Vagina (tissue), 2 donors: ENCODE measurements around the gene NUP210L. TPM values are rescaled to one million over a fixed set of nuclear protein-coding genes. Genes with fewer than 3 reads are reported as not detected.
"Not testable (repeated sequence)": the region's sequence is repeated elsewhere in the genome, so short reads cannot be mapped to it uniquely, and the experiment has no call there.

ENCODE experiments used
- DNase-seq, 2 donors: peaks; one replicate each; pipeline ENCODE4 v3.0.0-alpha.2; 2017; ENCODE audit errors: extremely low spot score in 2 of 2
- H3K27ac ChIP-seq: fragments of 200-600 bp; sonication (generic); one replicate; pipeline ENCODE4 v1.5.1; 2019
- H3K27me3 ChIP-seq: fragments of 200-600 bp; sonication (generic); one replicate; pipeline ENCODE4 v1.5.1; 2019
- H3K36me3 ChIP-seq, 2 donors: fragments of 200-600 bp; sonication (generic); one replicate each; pipeline ENCODE4 v1.5.1; 2017 to 2019
- H3K4me1 ChIP-seq: fragments of 200-600 bp; sonication (generic); one replicate; pipeline ENCODE4 v1.5.1; 2019
- H3K4me3 ChIP-seq, 2 donors: fragments of 200-600 bp; sonication (generic); 1 replicate in 1 of 2; 2 replicates in 1 of 2; pipeline ENCODE4 v1.5.1; 2016 to 2019
- H3K9me3 ChIP-seq: fragments of 200-600 bp; sonication (generic); one replicate; pipeline ENCODE4 v1.5.1; 2019
- POLR2A ChIP-seq, 2 donors: fragments of 450-650 bp; IDR thresholded peaks; one replicate each; pipeline ENCODE4 v1.6.1; 2017; ENCODE audit warnings: antibody characterized with exemption in 2 of 2, mild to moderate bottlenecking in 2 of 2, moderate library complexity in 2 of 2
- POLR2AphosphoS5 ChIP-seq, 2 donors: sonication (generic); formaldehyde crosslinking; IDR thresholded peaks; one replicate each; pipeline ENCODE4 v1.9.0; 2017; ENCODE audit warnings: antibody characterized with exemption in 2 of 2, mild to moderate bottlenecking in 2 of 2, low read depth in 1 of 2; ENCODE audit not compliant: insufficient read depth in 1 of 2
- intact Hi-C: fragments of 100-400 bp; cut with DNase I; formaldehyde crosslinking; loops from one replicate; pipeline ENCODE4 v1.15.1; 2023
- total RNA-seq: library from RNA; depleted of rRNA; stranded (reverse); fragments of >200 nt; gene quantifications from one replicate; pipeline ENCODE4 v1.2.3, GENCODE V29; 2016
- TF ChIP-seq, protein P1 (sequence below), 3 experiments: fragments of 450-650 bp in 2 of 3; fragments of 200-600 bp in 1 of 3; sonication (generic) in 1 of 3; IDR thresholded peaks; one replicate each; pipeline ENCODE4 v1.5.1; 2017 to 2019; ENCODE audit warnings: antibody characterized with exemption in 3 of 3, mild to moderate bottlenecking in 2 of 3, moderate library complexity in 2 of 3

NUP210L gene
- total RNA-seq, 1 donor from 2014 or later = not detected

DNA sequence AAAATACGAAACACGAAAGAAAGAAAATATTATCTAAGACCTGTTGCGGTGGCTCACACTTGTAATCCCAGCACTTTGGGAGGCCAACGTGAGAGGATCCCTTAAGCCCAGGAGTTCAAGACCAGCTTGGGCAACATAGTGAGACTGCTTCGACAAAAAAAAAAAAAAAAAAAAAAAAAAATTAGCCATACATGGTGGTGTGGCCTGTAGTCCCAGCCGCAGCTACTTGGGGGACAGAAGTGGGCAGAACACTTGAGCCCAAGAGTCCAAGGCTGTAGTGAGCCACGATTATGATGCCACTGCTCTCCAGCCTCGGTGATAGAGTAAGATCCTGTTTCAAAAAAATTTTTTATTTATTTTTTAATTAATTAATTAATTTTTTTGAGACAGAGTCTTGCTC lies 167.3 kb downstream of the NUP210L start:
- DNase-seq = no peak
- H3K4me1 ChIP-seq = peaks cover 40% of the 10 kb centered on the region
- H3K27ac ChIP-seq = no peak overlapping the region
- intact Hi-C loops = loop anchor here (5.0 kb wide), 2 partner anchors 40 to 190 kb away; partner anchors contain the start of gene DENND4B
- TF ChIP-seq, protein P1, sequence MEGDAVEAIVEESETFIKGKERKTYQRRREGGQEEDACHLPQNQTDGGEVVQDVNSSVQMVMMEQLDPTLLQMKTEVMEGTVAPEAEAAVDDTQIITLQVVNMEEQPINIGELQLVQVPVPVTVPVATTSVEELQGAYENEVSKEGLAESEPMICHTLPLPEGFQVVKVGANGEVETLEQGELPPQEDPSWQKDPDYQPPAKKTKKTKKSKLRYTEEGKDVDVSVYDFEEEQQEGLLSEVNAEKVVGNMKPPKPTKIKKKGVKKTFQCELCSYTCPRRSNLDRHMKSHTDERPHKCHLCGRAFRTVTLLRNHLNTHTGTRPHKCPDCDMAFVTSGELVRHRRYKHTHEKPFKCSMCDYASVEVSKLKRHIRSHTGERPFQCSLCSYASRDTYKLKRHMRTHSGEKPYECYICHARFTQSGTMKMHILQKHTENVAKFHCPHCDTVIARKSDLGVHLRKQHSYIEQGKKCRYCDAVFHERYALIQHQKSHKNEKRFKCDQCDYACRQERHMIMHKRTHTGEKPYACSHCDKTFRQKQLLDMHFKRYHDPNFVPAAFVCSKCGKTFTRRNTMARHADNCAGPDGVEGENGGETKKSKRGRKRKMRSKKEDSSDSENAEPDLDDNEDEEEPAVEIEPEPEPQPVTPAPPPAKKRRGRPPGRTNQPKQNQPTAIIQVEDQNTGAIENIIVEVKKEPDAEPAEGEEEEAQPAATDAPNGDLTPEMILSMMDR (IDR thresholded peaks at IDR 0.05) = no peak
- TF ChIP-seq POLR2A (IDR thresholded peaks at IDR 0.05) = no peak
- no peak for TF ChIP-seq POLR2AphosphoS5 (IDR thresholded peaks at IDR 0.05; ENCODE audit: insufficient read depth in 1 of 2, low read depth in 1 of 2)
- H3K9me3 ChIP-seq = no peaks in the 10 kb centered on the region
- no peaks in the 10 kb centered on the region for H3K27me3 ChIP-seq
- H3K4me3 ChIP-seq = no peak overlapping the region
- H3K36me3 ChIP-seq = peaks cover 0 to 16% of the 10 kb centered on the region in 2 donors

DNA sequence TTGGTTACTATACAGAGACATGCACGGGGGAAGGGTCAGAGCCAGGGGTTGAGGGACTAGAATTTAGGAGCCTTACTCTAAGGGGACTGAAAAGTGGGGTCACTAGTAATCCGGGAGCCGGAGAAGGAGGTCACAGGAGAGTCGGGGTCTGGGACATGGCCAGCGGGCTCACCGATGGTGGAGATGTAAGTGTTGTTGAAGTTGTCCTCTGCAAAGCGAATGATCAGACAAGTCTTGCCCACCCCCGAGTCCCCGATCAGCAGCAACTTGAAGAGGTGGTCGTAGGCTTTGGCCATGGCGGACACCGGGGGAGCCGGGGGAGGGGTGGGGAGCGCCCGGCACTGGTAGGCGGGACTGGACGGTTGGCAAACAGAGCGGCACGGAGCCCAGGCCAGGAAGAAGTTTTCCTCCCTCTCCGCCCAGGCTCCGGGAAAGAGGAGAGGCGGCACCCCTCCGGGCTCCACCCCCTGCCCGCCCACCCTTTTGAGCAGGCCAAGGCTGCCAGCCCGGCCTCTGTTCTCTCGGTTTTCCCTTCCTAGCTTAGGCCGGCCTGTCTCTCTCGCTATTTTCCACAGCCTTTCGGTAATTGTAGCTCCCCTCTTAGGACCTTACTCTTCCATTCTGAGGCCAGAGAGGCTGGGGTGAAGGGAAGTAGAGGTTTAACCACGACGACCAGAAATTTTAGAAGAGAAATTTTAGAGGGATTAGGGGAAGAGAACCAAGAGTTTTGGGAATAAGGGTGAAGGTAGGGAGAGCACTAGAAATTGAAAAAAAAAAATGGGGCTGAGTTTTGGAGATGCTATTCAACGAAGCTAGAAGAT lies 168.7 kb downstream of the NUP210L start, which contains the start of gene RAB13:
Gene RAB13, minus strand, starts transcription at position 399 of the 821 bp plus-strand sequence. Its CDS starts 103 bp downstream, at position 296.
- TF ChIP-seq POLR2A (IDR thresholded peaks at IDR 0.05) (peak in 1 of 2 donors; percentile 30), POLR2AphosphoS5 (IDR thresholded peaks at IDR 0.05; ENCODE audit: insufficient read depth in 1 of 2, low read depth in 1 of 2) (peak in 1 of 2 donors; percentile 84)
- TF ChIP-seq, protein P1 (IDR thresholded peaks at IDR 0.05) = no peak
- DNase-seq = peak in 1 of 2 donors; percentile 97
- no peaks in the 10 kb centered on the region for H3K27me3 ChIP-seq
- H3K9me3 ChIP-seq = no peaks in the 10 kb centered on the region
- H3K27ac ChIP-seq = peak within 1 kb of the TSS; percentile 95
- intact Hi-C loops = loop anchor here (5.0 kb wide), 2 partner anchors 39 to 189 kb away; partner anchors contain the start of gene DENND4B
- H3K4me1 ChIP-seq = peaks cover 25% of the 10 kb centered on the region
- H3K4me3 ChIP-seq = peak within 1 kb of the TSS; percentile 60 to 64
- H3K36me3 ChIP-seq = peaks cover 0 to 20% of the 10 kb centered on the region in 2 donors

DNA sequence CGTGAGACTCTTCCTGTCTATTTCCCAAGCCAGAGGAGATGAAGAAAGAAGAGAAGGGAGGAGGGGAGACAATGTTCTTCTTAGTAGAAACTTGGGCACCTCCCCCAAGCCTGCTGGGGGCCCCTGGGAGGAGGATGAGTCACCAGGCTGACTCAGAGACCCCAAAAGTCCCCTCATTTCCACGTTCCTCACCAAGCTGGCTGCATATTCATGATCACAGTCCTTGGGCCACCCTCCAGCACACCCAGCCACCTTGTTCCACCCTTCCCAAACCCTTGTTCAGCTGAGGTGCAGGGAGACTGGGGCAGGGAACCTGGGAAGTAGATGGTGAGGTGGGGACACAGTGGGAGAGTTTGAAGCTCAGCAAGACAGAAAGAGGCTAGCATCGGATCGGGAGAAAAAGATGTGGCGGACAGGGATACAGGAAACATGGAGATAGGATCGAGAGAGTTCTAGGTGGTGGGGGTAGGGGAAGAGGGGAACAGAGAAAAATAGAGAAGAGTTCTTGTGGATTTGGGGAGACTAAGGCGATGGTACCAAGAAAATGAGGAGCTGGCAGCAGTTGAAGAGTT lies 169.4 kb downstream of the NUP210L start:
- no peaks in the 10 kb centered on the region for H3K9me3 ChIP-seq
- H3K36me3 ChIP-seq = peaks cover 0 to 27% of the 10 kb centered on the region in 2 donors
- H3K4me3 ChIP-seq = peak overlapping the region; percentile 60 to 64
- intact Hi-C loops = loop anchor here (5.0 kb wide), 2 partner anchors 38 to 188 kb away; partner anchors contain the start of gene DENND4B
- peak in 1 of 2 donors; percentile 42 for TF ChIP-seq POLR2AphosphoS5 (IDR thresholded peaks at IDR 0.05; ENCODE audit: insufficient read depth in 1 of 2, low read depth in 1 of 2)
- peak in 1 of 2 donors; percentile 7 for TF ChIP-seq POLR2A (IDR thresholded peaks at IDR 0.05)
- TF ChIP-seq, protein P1 (IDR thresholded peaks at IDR 0.05) = no peak
- peaks cover 25% of the 10 kb centered on the region for H3K4me1 ChIP-seq
- peak overlapping the region; percentile 95 for H3K27ac ChIP-seq
- no peaks in the 10 kb centered on the region for H3K27me3 ChIP-seq
- peak in 1 of 2 donors; percentile 94 for DNase-seq

DNA sequence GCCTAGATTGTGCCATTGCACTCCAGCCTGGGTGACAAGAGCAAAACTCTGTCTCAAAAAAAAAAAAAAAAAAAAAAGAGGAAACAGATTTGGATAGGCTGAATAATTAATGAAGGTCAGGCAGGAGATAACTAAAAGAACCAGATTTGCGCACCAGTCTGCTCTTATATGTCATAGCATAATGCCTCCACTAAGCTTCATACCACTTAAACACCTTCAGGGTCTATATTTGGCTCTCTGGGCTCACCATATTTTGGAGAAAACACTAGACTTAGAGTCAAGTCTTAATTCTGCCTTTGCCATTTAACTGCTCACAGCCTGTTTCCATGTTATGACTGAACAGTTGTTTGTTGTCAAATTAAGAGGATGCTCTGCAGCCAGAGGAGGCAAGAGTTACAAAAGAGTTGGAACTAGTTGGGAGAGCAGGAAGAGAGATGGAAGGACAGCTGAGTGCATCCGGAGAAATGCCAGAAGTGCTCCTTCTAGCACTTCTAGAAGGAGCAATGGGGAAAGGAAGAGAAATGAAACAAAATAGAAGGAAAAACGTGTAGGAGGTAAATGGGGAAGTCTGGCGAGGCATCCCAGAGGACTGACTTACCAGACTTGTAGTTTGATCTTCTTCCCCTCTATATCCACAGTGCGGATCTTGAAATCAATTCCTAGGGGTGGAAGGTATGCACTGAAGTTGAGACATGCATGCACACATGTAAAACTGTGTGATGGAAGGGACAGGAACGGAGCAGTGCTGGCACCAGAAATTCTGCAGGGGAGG lies 170.6 kb downstream of the NUP210L start:
- Histone ChIP-seq H3K4me1 (peaks cover 20% of the 10 kb centered on the region), H3K4me3 (peak overlapping the region; percentile 60 to 64), H3K27ac (peak overlapping the region; percentile 95), H3K9me3 (no peaks in the 10 kb centered on the region), H3K27me3 (no peaks in the 10 kb centered on the region), H3K36me3 (peaks cover 0 to 33% of the 10 kb centered on the region in 2 donors)
- no peak for TF ChIP-seq POLR2AphosphoS5 (IDR thresholded peaks at IDR 0.05; ENCODE audit: insufficient read depth in 1 of 2, low read depth in 1 of 2)
- no peak for TF ChIP-seq POLR2A (IDR thresholded peaks at IDR 0.05)
- TF ChIP-seq, protein P1 (IDR thresholded peaks at IDR 0.05) = peak in 1 of 3 experiments; percentile 17
- intact Hi-C loops = no loop called here
- DNase-seq = no peak

DNA sequence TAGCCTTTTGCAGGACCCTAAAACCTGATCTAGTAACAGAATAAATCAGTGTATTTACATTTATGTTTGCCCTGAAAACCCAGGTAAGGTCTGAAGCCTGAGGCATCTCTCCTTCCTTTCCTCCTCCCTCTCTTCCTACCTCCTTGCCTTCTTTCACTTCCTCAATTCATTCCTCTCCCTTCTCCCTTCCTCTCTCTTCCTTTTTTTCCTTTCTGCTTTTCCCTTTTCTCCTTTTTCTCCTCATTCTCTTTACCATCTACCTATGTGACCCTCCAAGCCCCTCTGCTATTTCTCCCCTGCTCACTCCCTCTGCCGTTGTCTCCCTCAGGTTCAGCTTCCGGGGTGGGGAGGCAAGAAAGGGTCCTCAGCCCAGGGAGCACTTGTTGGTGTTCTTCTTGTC lies 173.1 kb downstream of the NUP210L start:
- Histone ChIP-seq H3K36me3 (peaks cover 0 to 33% of the 10 kb centered on the region in 2 donors), H3K4me1 (peaks cover 23% of the 10 kb centered on the region)
- H3K9me3 ChIP-seq, H3K27ac ChIP-seq, DNase-seq, intact Hi-C loops, H3K27me3 ChIP-seq, H3K4me3 ChIP-seq: not testable (repeated sequence)

DNA sequence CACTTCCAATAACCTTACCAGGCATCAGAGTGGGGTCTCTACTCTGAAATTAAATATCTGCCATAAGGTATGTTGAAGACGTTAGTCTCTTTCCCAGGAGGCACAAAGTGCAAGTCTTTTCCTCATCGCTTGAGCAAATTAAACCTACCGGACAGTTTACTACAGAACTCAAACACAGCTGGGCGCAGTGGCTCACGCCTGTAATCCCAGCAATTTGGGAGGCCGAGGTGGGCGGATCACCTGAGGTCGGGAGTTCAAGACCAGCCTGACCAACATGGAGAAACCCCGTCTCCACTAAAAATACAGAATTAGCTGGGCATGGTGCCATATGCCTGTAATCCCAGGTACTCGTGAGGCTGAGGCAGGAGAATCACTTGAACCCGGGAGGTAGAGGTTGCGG lies 175.8 kb downstream of the NUP210L start:
- intact Hi-C loops, H3K27ac ChIP-seq, H3K4me3 ChIP-seq, H3K9me3 ChIP-seq, H3K27me3 ChIP-seq, DNase-seq: not testable (repeated sequence)
- Histone ChIP-seq H3K4me1 (peaks cover 23% of the 10 kb centered on the region), H3K36me3 (peaks cover 0 to 56% of the 10 kb centered on the region in 2 donors)
